Measurements from ENCODE around the gene SLC19A1. TPM values are rescaled to one million over a fixed set of nuclear protein-coding genes. Genes with fewer than 3 reads are reported as not detected.

SLC19A1 gene
- total RNA-seq, 4 donors from 2014 or later, result 6.5 to 18.3 (median 8.1) TPM

GRCh38 chr21:45509566-45510465 is 32.4 kb downstream of the SLC19A1 start:
- no peak for TF ChIP-seq CTCF (IDR thresholded peaks at IDR 0.05; ENCODE audit: low read depth)

- TF ChIP-seq CTCF (IDR thresholded peaks at IDR 0.05; ENCODE audit: low read depth), result no peak
Measured at GRCh38 chr21:45508607-45509565, 33.4 kb downstream of the SLC19A1 start.

- no peak for TF ChIP-seq CTCF (IDR thresholded peaks at IDR 0.05; ENCODE audit: low read depth)
Measured at GRCh38 chr21:45507888-45508508, 34.2 kb downstream of the SLC19A1 start.

GRCh38 chr21:45507523-45507875 is 34.7 kb downstream of the SLC19A1 start:
- TF ChIP-seq CTCF (IDR thresholded peaks at IDR 0.05; ENCODE audit: low read depth), result no peak

GRCh38 chr21:45506836-45507522 is 35.3 kb downstream of the SLC19A1 start:
- no peak for TF ChIP-seq CTCF (IDR thresholded peaks at IDR 0.05; ENCODE audit: low read depth)

- TF ChIP-seq CTCF (IDR thresholded peaks at IDR 0.05; ENCODE audit: low read depth), result no peak
Measured at GRCh38 chr21:45506241-45506817, 35.9 kb downstream of the SLC19A1 start.

Data from subcutaneous adipose tissue (tissue), 4 donors.